ENCODE data around the gene SSTR3.

GRCh38 chr22:37241351-37242142, 29.3 kb upstream of the SSTR3 start:
- no peak for TF ChIP-seq CTCF (conservative IDR thresholded peaks at IDR 0.05 in 1 of 2, IDR thresholded peaks at IDR 0.05 in 1 of 2; ENCODE audit: extremely low read depth in 1 of 2, insufficient read depth in 1 of 2, low read depth in 1 of 2, low read length in 2 of 2)
- no peak for TF ChIP-seq EZH2 (IDR thresholded peaks at IDR 0.05; ENCODE audit: borderline replicate concordance, low read length)
